NCI-H774 (cell line): ENCODE results near the gene FAM25A.
A peak's percentile ranks its signal among the peaks of the same experiment; 100 is the strongest.
"Not testable (repeated sequence)": the region's sequence is repeated elsewhere in the genome, so short reads cannot be mapped to it uniquely, and the experiment has no call there.

Experiments
- DNase-seq: peaks from one replicate; lab custom pipeline; 2025; lab: John Stamatoyannopoulos, UW

Gene FAM25A

GRCh38 chr10:87020056-87020455 lies at the start of gene FAM25A:
Gene FAM25A, plus strand, starts transcription at chr10:87020294. Its CDS starts 31 bp downstream, at chr10:87020325.
- not testable (repeated sequence) for DNase-seq

GRCh38 chr10:86970982-86971231 lies 49.2 kb upstream of the FAM25A start:
- DNase-seq = no peak

GRCh38 chr10:86971232-86971991 lies 48.7 kb upstream of the FAM25A start:
- DNase-seq = peak; percentile 43

- DNase-seq = no peak
Measured at GRCh38 chr10:86972613-86973380, 47.3 kb upstream of the FAM25A start.

- DNase-seq = no peak
Measured at GRCh38 chr10:86974484-86974883, 45.6 kb upstream of the FAM25A start.

- no peak for DNase-seq
Measured at GRCh38 chr10:86976362-86977056, 43.6 kb upstream of the FAM25A start.

GRCh38 chr10:86978457-86978856 lies 41.6 kb upstream of the FAM25A start:
- not testable (repeated sequence) for DNase-seq

- DNase-seq = no peak
Measured at GRCh38 chr10:86979296-86979818, 40.7 kb upstream of the FAM25A start.

GRCh38 chr10:86979977-86980448 lies 40.1 kb upstream of the FAM25A start:
- no peak for DNase-seq

GRCh38 chr10:86981020-86981419 lies 39.1 kb upstream of the FAM25A start:
- DNase-seq = not testable (repeated sequence)

- no peak for DNase-seq
Measured at GRCh38 chr10:86981716-86982115, 38.4 kb upstream of the FAM25A start.

- DNase-seq = not testable (repeated sequence)
Measured at GRCh38 chr10:86984498-86984897, 35.6 kb upstream of the FAM25A start.

- DNase-seq = no peak
Measured at GRCh38 chr10:86988520-86988919, 31.6 kb upstream of the FAM25A start.

GRCh38 chr10:86991362-86991761 lies 28.7 kb upstream of the FAM25A start:
- not testable (repeated sequence) for DNase-seq

- no peak for DNase-seq
Measured at GRCh38 chr10:86992456-86992855, 27.6 kb upstream of the FAM25A start.

GRCh38 chr10:86992929-86993328 lies 27.2 kb upstream of the FAM25A start:
- DNase-seq = no peak

GRCh38 chr10:86999802-87000403 lies 20.2 kb upstream of the FAM25A start:
- not testable (repeated sequence) for DNase-seq

GRCh38 chr10:87000491-87000890 lies 19.6 kb upstream of the FAM25A start:
- DNase-seq = no peak

- DNase-seq = not testable (repeated sequence)
Measured at GRCh38 chr10:87007124-87007523, 13.0 kb upstream of the FAM25A start.

GRCh38 chr10:87007674-87008073 lies 12.4 kb upstream of the FAM25A start:
- DNase-seq = not testable (repeated sequence)

- not testable (repeated sequence) for DNase-seq
Measured at GRCh38 chr10:87008303-87008702, 11.8 kb upstream of the FAM25A start.

- not testable (repeated sequence) for DNase-seq
Measured at GRCh38 chr10:87009134-87009696, 10.9 kb upstream of the FAM25A start.
